ENCODE results near the gene OR4E1. TPM values are rescaled to one million over a fixed set of nuclear protein-coding genes. Genes with fewer than 3 reads are reported as not detected.

The OR4E1 gene
- total RNA-seq (2022; extraction: Qiagen RNA extraction) = not detected in 5 replicates

GRCh38 chr14:21673718-21674117 is at the start of gene OR4E1:
Gene OR4E1 (minus strand): TSS chr14:21673818. CDS start chr14:21670935, 2,883 bp downstream.

GRCh38 chr14:21653331-21653885 is 20.2 kb downstream of the OR4E1 start, which contains the start of gene OR4E2:
Gene OR4E2 (plus strand): TSS chr14:21653835. CDS start chr14:21665083, 11,248 bp downstream.

GRCh38 chr14:21634840-21635239 is 38.8 kb downstream of the OR4E1 start, which contains the start of gene OR10G2:
Gene OR10G2 (minus strand): TSS chr14:21634940. CDS start chr14:21634842, 98 bp downstream.

Other genes with a start within 250 kb of the OR4E1 start
- gene CHD8, start 217.7 kb downstream of the OR4E1 start, total RNA-seq (2022; extraction: Qiagen RNA extraction) = 35.3 to 41.6 TPM (median 36.7 TPM) in 5 replicates
- gene RAB2B, start 196.9 kb downstream of the OR4E1 start, total RNA-seq (2022; extraction: Qiagen RNA extraction) = 11.2 to 15.4 TPM (median 12.0 TPM) in 5 replicates
- gene TOX4, start 196.6 kb downstream of the OR4E1 start, total RNA-seq (2022; extraction: Qiagen RNA extraction) = 62.2 to 68.9 TPM (median 67.1 TPM) in 5 replicates
- gene METTL3, start 162.5 kb downstream of the OR4E1 start, total RNA-seq (2022; extraction: Qiagen RNA extraction) = 40.7 to 48.0 TPM (median 44.8 TPM) in 5 replicates
- gene SALL2, start 147.5 kb downstream of the OR4E1 start, total RNA-seq (2022; extraction: Qiagen RNA extraction) = 0.57 to 0.86 TPM (median 0.71 TPM) in 5 replicates
- not detected in 5 replicates for gene OR10G3, start 93.7 kb downstream of the OR4E1 start, total RNA-seq (2022; extraction: Qiagen RNA extraction)
- not detected in 5 replicates for gene OR10G2, start 38.9 kb downstream of the OR4E1 start, total RNA-seq (2022; extraction: Qiagen RNA extraction)
- gene OR4E2, start 20.0 kb downstream of the OR4E1 start, total RNA-seq (2022; extraction: Qiagen RNA extraction) = not detected in 5 replicates